CD4-positive, alpha-beta T cell (primary cell): ENCODE results near the gene ANKRD53. TPM values are rescaled to one million over a fixed set of nuclear protein-coding genes. Genes with fewer than 3 reads are reported as not detected.

Experiments used
- ATAC-seq: fragments of 200-7000 bp; cut with Tn5 transposase; one replicate; pipeline ENCODE4 v1.10.0; 2022; ENCODE audit warnings: mild to moderate bottlenecking; ENCODE audit not compliant: poor library complexity
- CTCF ChIA-PET: fragments of 350-600 bp; sonication (Branson Sonifier 250); formaldehyde crosslinking; loops from one replicate; lab custom pipeline; 2021; ENCODE audit warnings: antibody characterized with exemption, inconsistent platforms; lab: Charles Lee
- POLR2A ChIA-PET: fragments of 350-600 bp; sonication (Branson Sonifier 250); formaldehyde crosslinking; loops from one replicate; lab custom pipeline; 2021; ENCODE audit warnings: antibody characterized with exemption, inconsistent platforms; lab: Charles Lee
- DNase-seq, 14 experiments: peaks; one replicate each; pipeline ENCODE4 v3.0.0-alpha.2; 2013 to 2020; ENCODE audit warnings: mixed read lengths in 2 of 14
- H3K27ac ChIP-seq, 2 donors: one replicate each; pipeline versions ENCODE4 v1.5.1 to v1.7.0; 2013; ENCODE audit warnings: low read length in 2 of 2, low read depth in 1 of 2, mild to moderate bottlenecking in 1 of 2
- H3K27me3 ChIP-seq, 2 experiments: 1 replicate in 1 of 2; 2 replicates in 1 of 2; pipeline versions ENCODE4 v1.6.1 to v1.7.0; 2013; ENCODE audit warnings: low read length in 2 of 2, control low read depth in 1 of 2, mild to moderate bottlenecking in 1 of 2, moderate library complexity in 1 of 2; ENCODE audit not compliant: insufficient read depth in 2 of 2, control insufficient read depth in 1 of 2
- H3K36me3 ChIP-seq: one replicate; pipeline ENCODE4 v1.6.1; 2013; ENCODE audit warnings: low read length, control low read depth; ENCODE audit not compliant: insufficient read depth
- H3K4me1 ChIP-seq: one replicate; pipeline ENCODE4 v1.6.1; 2013; ENCODE audit warnings: low read length, control low read depth; ENCODE audit not compliant: insufficient read depth
- H3K4me3 ChIP-seq: one replicate; pipeline ENCODE4 v1.5.1; 2013; ENCODE audit warnings: mild to moderate bottlenecking, low read length, moderate library complexity
- H3K9me3 ChIP-seq, 2 experiments: 1 replicate in 1 of 2; 2 replicates in 1 of 2; pipeline versions ENCODE4 v1.6.1 to v1.7.0; 2013; ENCODE audit warnings: low read length in 2 of 2, mild to moderate bottlenecking in 2 of 2, control low read depth in 1 of 2, moderate library complexity in 1 of 2; ENCODE audit not compliant: control insufficient read depth in 1 of 2, insufficient read depth in 1 of 2
- H3K27ac Mint-ChIP-seq: one replicate; pipeline ENCODE4 v1.8.0; 2020; ENCODE audit warnings: mixed read lengths
- H3K27me3 Mint-ChIP-seq: one replicate; pipeline ENCODE4 v1.8.0; 2021; ENCODE audit warnings: mixed read lengths
- H3K36me3 Mint-ChIP-seq: one replicate; pipeline ENCODE4 v1.8.0; 2021; ENCODE audit warnings: low read depth, mixed read lengths
- H3K4me1 Mint-ChIP-seq: one replicate; pipeline ENCODE4 v1.8.0; 2021; ENCODE audit warnings: low read depth, mixed read lengths
- H3K4me3 Mint-ChIP-seq: one replicate; pipeline ENCODE4 v1.8.0; 2020; ENCODE audit warnings: mild to moderate bottlenecking, mixed read lengths
- H3K9me3 Mint-ChIP-seq: one replicate; pipeline ENCODE4 v1.8.0; 2020; ENCODE audit warnings: mixed read lengths
- CTCF ChIP-seq: fragments of 200-600 bp; IDR thresholded peaks from one replicate; pipeline ENCODE4 v1.8.0; 2022; ENCODE audit warnings: antibody characterized with exemption, mild to moderate bottlenecking
- intact Hi-C, 2 experiments: fragments of 100-400 bp; cut with DNase I in 1 of 2; cut with micrococcal nuclease in 1 of 2; formaldehyde crosslinking; loops; one replicate each; pipeline versions ENCODE4 v1.15.1 to v1.9.0; 2023 to 2025; cut with DNase I, micrococcal nuclease
- total RNA-seq, 174 experiments: library from RNA in 2 of 174; stranded (reverse) in 2 of 174; gene quantifications; one replicate each; pipeline ENCODE4 v1.2.3 and lab custom pipeline; 2021 to 2026

Gene ANKRD53
- total RNA-seq, 2 experiments from 2014 or later, result 0.42 to 1.2 TPM

DNA sequence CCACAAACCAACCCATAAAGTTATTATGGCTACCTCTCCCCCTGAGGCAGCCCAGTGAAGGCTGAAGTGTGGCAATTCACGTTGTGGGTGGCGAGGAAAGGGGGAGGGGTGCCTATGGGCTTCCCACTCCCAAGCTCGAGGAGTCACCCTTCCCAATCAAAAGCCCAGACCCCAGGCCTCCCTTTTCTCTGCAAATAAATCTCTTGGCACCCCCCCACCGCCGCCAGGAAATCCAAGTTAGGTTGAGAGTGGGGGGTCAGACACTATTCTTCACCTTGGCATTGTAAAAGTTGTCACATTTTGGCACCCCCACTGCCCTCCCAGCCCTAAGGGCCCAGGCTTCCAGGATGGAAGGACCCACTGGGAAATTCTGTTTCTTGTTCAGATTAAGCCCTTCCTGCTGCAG lies 6.9 kb downstream of the ANKRD53 start:
- Mint-ChIP-seq H3K27ac (peak overlapping the region; percentile 27), H3K27me3 (no peaks in the 10 kb centered on the region), H3K9me3 (no peaks in the 10 kb centered on the region), H3K4me1 (peaks cover 22% of the 10 kb centered on the region), H3K36me3 (peaks cover 42% of the 10 kb centered on the region), H3K4me3 (no peak overlapping the region)
- Histone ChIP-seq H3K36me3 (peaks cover 48% of the 10 kb centered on the region), H3K4me3 (no peak overlapping the region), H3K9me3 (no peaks in the 10 kb centered on the region), H3K27ac (no peak overlapping the region), H3K27me3 (no peaks in the 10 kb centered on the region), H3K4me1 (peaks cover 12% of the 10 kb centered on the region)
- TF ChIP-seq CTCF, result no peak
- no peak for DNase-seq
- intact Hi-C loops, result loop anchor here (1.0 to 2.0 kb wide), 2 partner anchors 10 to 16 kb away; no protein-coding TSS in a partner anchor
- ChIA-PET CTCF (interaction anchor here (1.0 to 1.7 kb wide), 7 partner anchors 8 to 25 kb away, joined by 4 to 25 read pairs (median 8); no protein-coding TSS in a partner anchor), POLR2A (interaction anchor here (1.4 kb wide), 1 partner anchor 12 kb away, joined by 4 read pairs; no protein-coding TSS in a partner anchor)
- no peak for ATAC-seq

- DNase-seq (no peak), ATAC-seq (no peak)
- Mint-ChIP-seq H3K4me1 (peaks cover 23% of the 10 kb centered on the region), H3K27ac (no peak overlapping the region), H3K4me3 (no peak overlapping the region), H3K27me3 (no peaks in the 10 kb centered on the region), H3K9me3 (no peaks in the 10 kb centered on the region), H3K36me3 (peaks cover 48% of the 10 kb centered on the region)
- Histone ChIP-seq H3K4me3 (no peak overlapping the region), H3K27ac (no peak overlapping the region), H3K27me3 (no peaks in the 10 kb centered on the region), H3K9me3 (no peaks in the 10 kb centered on the region), H3K4me1 (peaks cover 12% of the 10 kb centered on the region), H3K36me3 (peaks cover 54% of the 10 kb centered on the region)
- ChIA-PET CTCF (interaction anchor here (1.7 kb wide), 1 partner anchor 19 kb away, joined by 12 read pairs; no protein-coding TSS in a partner anchor), POLR2A (no interaction called here)
- no peak for TF ChIP-seq CTCF
- intact Hi-C loops, result loop anchor here (1.0 to 2.0 kb wide), 2 partner anchors 9 to 15 kb away; no protein-coding TSS in a partner anchor
These were observed 7.5 kb downstream of the ANKRD53 start for GRCh38 chr2:70985956-70986355.

DNA sequence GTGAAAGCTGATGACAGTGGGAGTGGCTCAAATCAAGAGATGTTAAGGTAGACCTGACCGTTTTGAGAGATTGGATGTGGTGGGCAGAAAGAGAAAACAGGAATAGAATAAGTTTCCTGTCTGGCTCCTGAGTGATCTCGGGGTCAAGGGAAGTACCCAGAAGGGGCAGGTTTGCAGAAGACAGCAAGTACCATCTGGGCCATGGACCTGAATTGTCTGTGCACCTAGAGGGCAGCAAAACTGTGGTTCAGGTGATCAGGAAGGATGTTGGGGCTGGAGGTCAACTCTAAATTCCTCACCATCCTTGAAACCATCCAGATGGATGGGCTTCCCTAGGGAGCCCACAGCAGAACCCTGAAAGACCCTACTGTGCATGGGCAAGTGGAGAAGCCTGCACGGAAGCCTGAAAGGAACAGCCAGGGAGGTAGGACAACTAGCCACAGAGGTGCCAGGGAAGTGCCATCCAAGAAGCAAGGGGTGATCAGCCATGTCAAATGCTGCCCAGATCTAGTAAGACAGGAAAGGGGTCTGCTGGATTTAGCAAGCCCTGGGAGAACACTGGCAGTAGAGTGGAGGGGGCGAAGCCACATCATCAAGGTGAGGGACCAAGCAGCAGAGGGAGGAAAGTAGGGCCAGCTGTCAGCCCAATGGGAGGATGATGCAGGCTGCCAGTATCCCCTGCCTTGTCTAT lies 8.2 kb downstream of the ANKRD53 start:
- intact Hi-C loops, result no loop called here
- Mint-ChIP-seq H3K9me3 (no peaks in the 10 kb centered on the region), H3K27me3 (no peaks in the 10 kb centered on the region), H3K36me3 (peaks cover 55% of the 10 kb centered on the region), H3K4me3 (no peak overlapping the region), H3K4me1 (peaks cover 30% of the 10 kb centered on the region), H3K27ac (no peak overlapping the region)
- ATAC-seq (no peak), DNase-seq (no peak)
- Histone ChIP-seq H3K4me3 (no peak overlapping the region), H3K27me3 (no peaks in the 10 kb centered on the region), H3K27ac (no peak overlapping the region), H3K36me3 (peaks cover 61% of the 10 kb centered on the region), H3K9me3 (no peaks in the 10 kb centered on the region), H3K4me1 (peaks cover 17% of the 10 kb centered on the region)
- ChIA-PET POLR2A (no interaction called here), CTCF (no interaction called here)
- no peak for TF ChIP-seq CTCF
